Vagina (tissue), 2 donors: ENCODE results near the gene SNRK.

ENCODE experiments used
- POLR2A ChIP-seq, 2 donors: fragments of 450-650 bp; IDR thresholded peaks; one replicate each; pipeline ENCODE4 v1.6.1; 2017; ENCODE audit warnings: antibody characterized with exemption in 2 of 2, mild to moderate bottlenecking in 2 of 2, moderate library complexity in 2 of 2
- POLR2AphosphoS5 ChIP-seq, 2 donors: sonication (generic); formaldehyde crosslinking; IDR thresholded peaks; one replicate each; pipeline ENCODE4 v1.9.0; 2017; ENCODE audit warnings: antibody characterized with exemption in 2 of 2, mild to moderate bottlenecking in 2 of 2, low read depth in 1 of 2; ENCODE audit not compliant: insufficient read depth in 1 of 2
- TF ChIP-seq, protein P1 (sequence below), 3 experiments: fragments of 450-650 bp in 2 of 3; fragments of 200-600 bp in 1 of 3; sonication (generic) in 1 of 3; IDR thresholded peaks; one replicate each; pipeline ENCODE4 v1.5.1; 2017 to 2019; ENCODE audit warnings: antibody characterized with exemption in 3 of 3, mild to moderate bottlenecking in 2 of 3, moderate library complexity in 2 of 3

DNA sequence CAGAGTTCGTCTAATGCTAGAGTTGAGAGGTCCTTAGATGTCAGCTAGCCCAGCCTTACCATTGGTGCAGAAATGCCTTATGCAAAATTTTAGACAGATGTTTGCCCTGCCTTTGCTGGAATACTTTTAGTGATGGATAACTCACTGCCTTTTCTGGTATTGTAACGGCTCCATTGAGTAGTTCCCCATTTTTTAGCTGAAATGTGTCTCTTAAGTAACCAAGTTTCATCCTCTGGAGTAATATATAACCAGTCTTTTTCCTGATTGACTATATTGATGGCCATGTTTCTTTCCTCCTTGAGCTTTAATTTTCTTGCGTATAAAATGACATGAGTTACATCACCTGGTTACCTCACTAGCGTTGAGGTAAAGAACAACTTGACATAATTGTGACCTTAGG is 45.0 kb downstream of the SNRK start:
- no peak for TF ChIP-seq POLR2A (IDR thresholded peaks at IDR 0.05)
- TF ChIP-seq, protein P1, sequence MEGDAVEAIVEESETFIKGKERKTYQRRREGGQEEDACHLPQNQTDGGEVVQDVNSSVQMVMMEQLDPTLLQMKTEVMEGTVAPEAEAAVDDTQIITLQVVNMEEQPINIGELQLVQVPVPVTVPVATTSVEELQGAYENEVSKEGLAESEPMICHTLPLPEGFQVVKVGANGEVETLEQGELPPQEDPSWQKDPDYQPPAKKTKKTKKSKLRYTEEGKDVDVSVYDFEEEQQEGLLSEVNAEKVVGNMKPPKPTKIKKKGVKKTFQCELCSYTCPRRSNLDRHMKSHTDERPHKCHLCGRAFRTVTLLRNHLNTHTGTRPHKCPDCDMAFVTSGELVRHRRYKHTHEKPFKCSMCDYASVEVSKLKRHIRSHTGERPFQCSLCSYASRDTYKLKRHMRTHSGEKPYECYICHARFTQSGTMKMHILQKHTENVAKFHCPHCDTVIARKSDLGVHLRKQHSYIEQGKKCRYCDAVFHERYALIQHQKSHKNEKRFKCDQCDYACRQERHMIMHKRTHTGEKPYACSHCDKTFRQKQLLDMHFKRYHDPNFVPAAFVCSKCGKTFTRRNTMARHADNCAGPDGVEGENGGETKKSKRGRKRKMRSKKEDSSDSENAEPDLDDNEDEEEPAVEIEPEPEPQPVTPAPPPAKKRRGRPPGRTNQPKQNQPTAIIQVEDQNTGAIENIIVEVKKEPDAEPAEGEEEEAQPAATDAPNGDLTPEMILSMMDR (IDR thresholded peaks at IDR 0.05) = no peak
- TF ChIP-seq POLR2AphosphoS5 (IDR thresholded peaks at IDR 0.05; ENCODE audit: insufficient read depth in 1 of 2, low read depth in 1 of 2) = no peak
